T-helper 2 cell (primary cell): Measurements from ENCODE around the gene MYL7.

Experiments
- DNase-seq, 5 experiments: peaks; one replicate each; pipeline versions ENCODE4 v3.0.0 to v3.0.0-alpha.2; 2012 to 2022

The MYL7 gene

DNA sequence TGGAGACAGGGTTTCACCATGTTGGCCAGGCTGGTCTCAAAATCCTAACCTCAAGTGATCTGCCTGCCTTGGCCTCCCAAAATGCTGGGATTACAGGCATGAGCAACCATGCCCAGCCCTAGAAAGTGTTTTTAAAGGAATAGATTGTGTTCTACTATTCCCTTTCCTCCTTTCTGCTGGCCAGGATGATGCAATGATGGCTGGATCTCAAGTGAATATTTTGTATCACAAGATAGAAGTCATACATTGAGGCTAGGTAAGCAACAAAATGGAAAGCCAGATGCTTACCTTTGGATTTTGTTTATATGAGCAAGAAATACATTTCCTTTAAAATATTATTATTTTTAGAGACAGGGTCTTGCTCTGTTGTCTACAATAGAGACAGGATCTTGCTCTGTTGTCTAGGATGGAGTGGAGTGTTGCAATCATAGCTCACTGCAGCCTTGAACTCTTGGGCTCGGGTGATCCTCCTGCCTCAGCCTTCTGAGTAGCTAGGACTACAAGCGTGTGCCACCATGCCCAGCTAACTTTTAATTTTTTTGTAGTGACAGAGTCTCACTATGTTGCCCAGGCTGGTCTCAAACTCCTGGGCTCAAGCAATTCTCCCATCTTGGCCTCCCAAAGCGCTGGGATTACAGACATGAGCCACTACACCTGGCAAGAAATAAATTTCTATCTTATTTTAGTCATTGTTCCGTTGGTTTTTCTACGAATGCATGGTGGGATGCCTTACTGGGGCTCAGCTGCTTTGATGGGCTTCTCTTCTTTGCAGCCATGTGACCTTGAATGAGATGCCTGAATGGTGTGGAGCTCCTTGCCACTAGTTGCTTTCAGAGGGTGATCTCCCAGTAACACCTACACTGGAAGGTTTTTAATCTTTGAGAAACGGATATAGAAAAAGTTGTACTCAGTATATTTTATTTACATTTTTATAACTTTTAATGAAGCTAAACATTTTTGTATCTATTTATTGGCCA is 42.8 kb downstream of the MYL7 start:
- no peak for DNase-seq

DNA sequence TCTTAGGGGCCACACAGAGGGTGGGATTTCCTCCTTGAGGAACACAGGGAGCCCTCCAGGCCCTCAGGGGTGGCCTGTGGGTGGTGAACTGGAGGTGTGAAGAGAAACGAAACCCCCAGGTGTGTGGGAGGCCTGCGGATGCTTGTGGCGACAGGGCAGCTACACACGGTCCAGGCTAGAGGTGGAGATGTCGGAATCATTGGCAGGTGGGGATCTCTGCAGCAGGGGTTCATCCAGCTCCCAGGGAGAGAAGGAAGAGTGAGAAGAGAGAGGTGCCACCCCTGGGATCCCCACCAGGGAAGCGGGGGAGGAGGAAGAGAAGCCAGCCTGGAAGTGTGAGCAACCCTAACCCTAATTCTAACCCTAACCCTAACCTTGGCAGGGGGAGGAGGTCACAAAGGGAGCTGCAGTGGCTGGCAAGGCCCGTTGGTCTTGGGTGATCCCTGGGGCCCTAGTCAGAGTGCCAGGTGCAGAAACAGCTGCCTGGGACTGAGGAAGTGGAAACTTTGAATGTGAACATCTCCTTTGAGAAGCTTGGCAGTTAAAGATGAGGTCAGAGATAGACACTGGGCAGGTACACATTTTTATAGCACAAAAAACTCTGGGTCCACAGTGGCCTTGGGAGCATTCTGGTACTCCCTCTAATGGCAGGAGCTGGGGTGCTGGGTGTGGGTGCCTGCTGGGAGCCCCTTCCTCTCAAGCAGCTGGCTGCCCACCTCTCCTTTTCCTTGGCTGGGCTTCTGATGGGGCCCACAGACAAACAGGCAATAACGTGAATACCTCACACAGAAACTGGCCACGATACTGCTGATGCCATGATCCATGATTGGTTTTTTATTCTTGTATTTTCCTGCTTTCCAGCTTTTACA is 43.8 kb downstream of the MYL7 start:
- peak in 1 of 5 experiments; percentile 84 for DNase-seq

DNA sequence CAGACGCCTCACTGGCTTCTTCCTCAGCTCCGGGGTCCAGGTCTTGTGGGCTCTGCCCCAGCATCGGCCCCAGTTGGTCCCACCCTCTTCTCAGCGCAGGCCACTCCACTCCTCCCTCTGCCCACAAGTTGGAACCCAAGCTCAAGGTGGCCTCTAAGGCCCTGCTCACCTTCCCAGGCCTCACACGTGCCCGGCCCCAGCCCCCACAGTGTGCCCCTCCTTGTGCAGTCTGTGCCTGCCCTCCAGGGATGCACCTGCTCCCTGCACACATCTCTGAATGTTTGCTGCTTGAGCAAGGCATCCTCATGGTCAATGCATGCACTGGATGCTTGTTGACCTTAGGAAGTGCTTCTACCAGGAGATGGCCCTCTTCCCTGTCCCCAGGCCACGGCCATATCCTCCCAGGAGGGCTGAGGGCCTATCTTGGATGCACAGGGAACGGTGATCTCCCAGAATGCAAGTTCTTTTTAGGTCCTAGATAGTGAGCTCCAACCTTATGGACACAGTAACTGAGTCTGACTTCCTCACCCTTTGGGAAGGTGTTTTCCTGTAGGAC is 44.7 kb downstream of the MYL7 start:
- DNase-seq, result no peak

- no peak for DNase-seq
These were observed 45.4 kb downstream of the MYL7 start for GRCh38 chr7:44095781-44096180.

GRCh38 chr7:44094883-44095592 is 46.1 kb downstream of the MYL7 start:
- no peak for DNase-seq

DNA sequence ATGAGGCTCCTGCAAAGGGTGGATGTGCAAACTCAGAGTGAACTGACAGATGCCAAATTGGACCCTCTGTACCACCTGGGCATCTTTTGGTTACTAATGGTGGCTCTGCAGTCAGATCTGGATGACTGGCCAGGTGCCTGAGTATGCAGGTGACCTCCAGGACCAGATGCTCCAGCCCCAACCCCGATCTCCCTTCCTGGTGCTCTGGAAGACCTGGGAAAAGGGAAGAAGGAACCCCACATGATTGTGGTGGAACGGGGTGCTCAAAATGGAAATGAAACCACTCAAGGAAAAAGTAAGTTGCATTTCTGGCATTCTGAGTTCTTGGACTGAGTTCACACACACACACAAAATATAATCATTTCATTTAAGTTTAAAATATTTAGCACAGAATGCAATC is 46.8 kb downstream of the MYL7 start:
- no peak for DNase-seq

GRCh38 chr7:44093102-44093641 is 48.0 kb downstream of the MYL7 start:
- no peak for DNase-seq
